ENCODE data around the gene INHA. TPM values are rescaled to one million over a fixed set of nuclear protein-coding genes. Genes with fewer than 3 reads are reported as not detected.

Gene INHA
- total RNA-seq, 1 donor from 2014 or later, result 0.17 TPM

- H3K4me3 ChIP-seq (ENCODE audit: low read depth, low read length), result no peak overlapping the region
- TF ChIP-seq CTCF (conservative IDR thresholded peaks at IDR 0.05; ENCODE audit: low read depth, low read length), result no peak
- DNase-seq (ENCODE audit: low read depth), result no peak
These were observed 18.6 kb upstream of the INHA start for GRCh38 chr2:219553463-219553963.

- TF ChIP-seq CTCF (conservative IDR thresholded peaks at IDR 0.05; ENCODE audit: low read depth, low read length), result no peak
- DNase-seq (ENCODE audit: low read depth), result no peak
- no peak overlapping the region for H3K4me3 ChIP-seq (ENCODE audit: low read depth, low read length)
These were observed 17.8 kb upstream of the INHA start for GRCh38 chr2:219554350-219554749.

- TF ChIP-seq CTCF (conservative IDR thresholded peaks at IDR 0.05; ENCODE audit: low read depth, low read length), result no peak
- no peak overlapping the region for H3K4me3 ChIP-seq (ENCODE audit: low read depth, low read length)
- no peak for DNase-seq (ENCODE audit: low read depth)
These were observed 16.2 kb upstream of the INHA start for GRCh38 chr2:219555956-219556355.

- TF ChIP-seq CTCF (conservative IDR thresholded peaks at IDR 0.05; ENCODE audit: low read depth, low read length), result no peak
- no peak overlapping the region for H3K4me3 ChIP-seq (ENCODE audit: low read depth, low read length)
- DNase-seq (ENCODE audit: low read depth), result no peak
These were observed 15.7 kb upstream of the INHA start for GRCh38 chr2:219556413-219556812.

- H3K4me3 ChIP-seq (ENCODE audit: low read depth, low read length), result no peak overlapping the region
- no peak for TF ChIP-seq CTCF (conservative IDR thresholded peaks at IDR 0.05; ENCODE audit: low read depth, low read length)
- no peak for DNase-seq (ENCODE audit: low read depth)
These were observed 14.8 kb upstream of the INHA start for GRCh38 chr2:219557320-219557719.

GRCh38 chr2:219557791-219558785 lies 14.0 kb upstream of the INHA start:
- no peak overlapping the region for H3K4me3 ChIP-seq (ENCODE audit: low read depth, low read length)
- TF ChIP-seq CTCF (conservative IDR thresholded peaks at IDR 0.05; ENCODE audit: low read depth, low read length), result no peak
- DNase-seq (ENCODE audit: low read depth), result no peak

Data from epithelial cell of proximal tubule (primary cell).